K562 (cell line): ENCODE results near the gene BHLHE23. TPM values are rescaled to one million over a fixed set of nuclear protein-coding genes. Genes with fewer than 3 reads are reported as not detected.

Experiments used
- ATAC-seq: fragments of 200-7000 bp; cut with Tn5 transposase; 3 replicates; pipeline ENCODE4 v1.9.1; 2020; ENCODE audit warnings: moderate library complexity
- BruUV-seq: library from RNA; stranded (reverse); fragments of 400-500 nt; replicated peaks from 2 replicates; lab custom pipeline; 2021; lab: Mats Ljungman, UMichigan
- CTCF ChIA-PET: fragments of 300-600 bp; formaldehyde crosslinking; extraction: SDS; loops from one replicate; lab custom pipeline; 2021; ENCODE audit warnings: low intra/inter-chr PET ratio; lab: Yijun Ruan, JAX
- POLR2A ChIA-PET: fragments of 300-600, 350-650 bp; sonication (Branson Sonifier 250); formaldehyde crosslinking; extraction: SDS; loops from one replicate; lab custom pipeline; 2021; ENCODE audit warnings: antibody characterized with exemption, inconsistent platforms; lab: Yijun Ruan, JAX
- DNase-seq, 4 experiments: peaks; one replicate each; pipeline versions ENCODE4 v3.0.0 to v3.0.0-alpha.2; 2011 to 2018; ENCODE audit warnings: low spot score in 3 of 4, mixed read lengths in 3 of 4; ENCODE audit errors: extremely low read depth in 1 of 4
- FAIRE-seq: peaks from 2 replicates; lab custom pipeline; 2011; peaks lifted over from hg19 to GRCh38; lab: Jason Lieb, UNC
- H2AFZ ChIP-seq: 2 replicates; pipeline ENCODE4 v1.6.0; 2011; ENCODE audit warnings: low read depth, low read length, control low read depth, inconsistent platforms
- H3K27ac ChIP-seq: fragments of 200-600 bp; 3 replicates; pipeline ENCODE4 v1.8.0; 2011; ENCODE audit warnings: low read depth, mild to moderate bottlenecking, control low read depth, inconsistent platforms, low read length, moderate library complexity, mixed read lengths; ENCODE audit errors: extremely low read depth
- H3K27me3 ChIP-seq, 2 experiments: fragments of 300-600 bp in 1 of 2; 2 replicates in 1 of 2; 3 replicates in 1 of 2; pipeline versions ENCODE4 v1.6.0 to v1.8.0; 2011; ENCODE audit warnings: inconsistent platforms in 2 of 2, low read length in 2 of 2, mild to moderate bottlenecking in 1 of 2, mixed read lengths in 1 of 2, moderate library complexity in 1 of 2; ENCODE audit not compliant: control insufficient read depth in 2 of 2, insufficient read depth in 2 of 2
- H3K36me3 ChIP-seq: fragments of 300-600 bp; 3 replicates; pipeline ENCODE4 v1.8.0; 2011; ENCODE audit warnings: mild to moderate bottlenecking, low read length, inconsistent platforms; ENCODE audit not compliant: control insufficient read depth, insufficient read depth
- H3K4me1 ChIP-seq, 2 experiments: fragments of 200-600 bp in 1 of 2; replicated peaks in 1 of 2; 2 replicates in 1 of 2; 3 replicates in 1 of 2; pipeline versions ENCODE4 v1.5.1 to v1.8.0; 2011; ENCODE audit warnings: inconsistent platforms in 2 of 2, low read length in 2 of 2, mild to moderate bottlenecking in 1 of 2, mixed read lengths in 1 of 2, moderate library complexity in 1 of 2; ENCODE audit not compliant: control insufficient read depth in 2 of 2, insufficient read depth in 2 of 2
- H3K4me2 ChIP-seq: 2 replicates; pipeline ENCODE4 v1.6.1; 2011; ENCODE audit warnings: low read length, control low read depth, inconsistent platforms, mixed read lengths; ENCODE audit not compliant: insufficient read depth
- H3K4me3 ChIP-seq: fragments of 200-600 bp; sonication (generic), shearing (Covaris generic); 2 replicates; pipeline ENCODE4 v1.5.1; 2016; ENCODE audit warnings: control low read depth, inconsistent platforms
- H3K79me2 ChIP-seq: fragments of 200-600 bp; 3 replicates; pipeline ENCODE4 v1.8.0; 2011; ENCODE audit warnings: low read length, inconsistent platforms; ENCODE audit not compliant: control insufficient read depth, insufficient read depth
- H3K9ac ChIP-seq, 2 experiments: 2 replicates each; pipeline versions ENCODE4 v1.6.0 to v1.6.1; 2011; ENCODE audit warnings: low read depth in 2 of 2, low read length in 2 of 2, control low read depth in 1 of 2, inconsistent platforms in 1 of 2, mild to moderate bottlenecking in 1 of 2, mixed read lengths in 1 of 2; ENCODE audit not compliant: insufficient read depth in 1 of 2
- H3K9me1 ChIP-seq: one replicate; pipeline ENCODE4 v1.6.0; 2011; ENCODE audit warnings: inconsistent platforms, mild to moderate bottlenecking, low read length, moderate library complexity; ENCODE audit not compliant: control insufficient read depth, insufficient read depth
- H3K9me3 ChIP-seq: replicated peaks from 2 replicates; pipeline ENCODE4 v1.5.1; 2011; ENCODE audit warnings: low read depth, low read length, inconsistent platforms; ENCODE audit not compliant: control insufficient read depth, insufficient read depth
- H4K20me1 ChIP-seq: replicated peaks from 2 replicates; pipeline ENCODE4 v1.6.1; 2011; ENCODE audit warnings: low read length, inconsistent platforms, mixed read lengths; ENCODE audit not compliant: control insufficient read depth, insufficient read depth
- ADNP ChIP-seq: fragments of 200-800 bp; sonication (Bioruptor generic); IDR thresholded peaks from 2 replicates; pipeline ENCODE4 v1.6.1; 2016; ENCODE audit warnings: missing genetic modification characterization, missing compliant biosample characterization
- ATF3 ChIP-seq, 2 experiments: fragments of 450-650 bp in 1 of 2; sonication (generic) in 1 of 2; formaldehyde crosslinking in 1 of 2; IDR thresholded peaks in 1 of 2; conservative IDR thresholded peaks in 1 of 2; 2 replicates each; pipeline versions ENCODE4 v1.6.1 to v1.8.1; 2016 to 2023; ENCODE audit warnings: mild to moderate bottlenecking in 2 of 2, moderate library complexity in 2 of 2, inconsistent platforms in 1 of 2, missing genetic modification reagents in 1 of 2
- MAZ ChIP-seq, 2 experiments: fragments of 450-650 bp in 1 of 2; sonication (generic) in 1 of 2; formaldehyde crosslinking; IDR thresholded peaks in 1 of 2; conservative IDR thresholded peaks in 1 of 2; 2 replicates each; pipeline versions ENCODE4 v1.4.0 to v1.5.0; 2020; ENCODE audit warnings: mild to moderate bottlenecking in 1 of 2, missing genetic modification reagents in 1 of 2
- NEUROD1 ChIP-seq: fragments of 150-350 bp; IDR thresholded peaks from 2 replicates; pipeline ENCODE4 v1.6.1; 2014; ENCODE audit warnings: borderline replicate concordance, low read length, low read depth; ENCODE audit not compliant: partially characterized antibody
- NR2C1 ChIP-seq, 2 experiments: fragments of 450-650 bp; IDR thresholded peaks; 2 replicates each; pipeline ENCODE4 v1.6.1; 2017; ENCODE audit warnings: mild to moderate bottlenecking in 2 of 2, antibody characterized with exemption in 1 of 2, inconsistent platforms in 1 of 2, missing compliant biosample characterization in 1 of 2, missing genetic modification characterization in 1 of 2
- POLR2A ChIP-seq: fragments of 450-650 bp; conservative IDR thresholded peaks from 2 replicates; pipeline ENCODE4 v1.6.1; 2016
- PPARD ChIP-seq: fragments of 250-450 bp; sonication (Bioruptor Pico); IDR thresholded peaks from 2 replicates; pipeline ENCODE4 v1.8.0; 2022; ENCODE audit warnings: inconsistent platforms, mild to moderate bottlenecking, moderate library complexity
- PURB ChIP-seq: sonication (generic); formaldehyde crosslinking; IDR thresholded peaks from 2 replicates; pipeline ENCODE4 v1.9.0; 2021; ENCODE audit warnings: low read depth, mild to moderate bottlenecking, missing genetic modification reagents
- RBFOX2 ChIP-seq: fragments of 200-400 bp; formaldehyde crosslinking; IDR thresholded peaks from 2 replicates; pipeline ENCODE4 v1.6.1; 2017; ENCODE audit warnings: low read depth, mild to moderate bottlenecking, low read length, moderate library complexity
- ZBTB8A ChIP-seq: fragments of 450-650 bp; IDR thresholded peaks from 2 replicates; pipeline ENCODE4 v1.6.1; 2018; ENCODE audit warnings: mild to moderate bottlenecking, moderate library complexity; ENCODE audit not compliant: partially characterized antibody
- WGBS: fragments of 100-300 bp; shearing (Covaris generic); methylation state at CpG from one replicate; pipeline ENCODE4 v1.1.6; 2016; ENCODE audit warnings: low coverage, mixed read lengths; ENCODE audit not compliant: insufficient coverage; ENCODE audit errors: missing lambda C conversion rate; 5-methylcytosine and 5-hydroxymethylcytosine counted together
- in situ Hi-C: fragments of 300-500 bp; cut with MboI; formaldehyde crosslinking; loops from 4 replicates; pipeline ENCODE4 v1.15.0; 2018; ENCODE audit warnings: inconsistent platforms, mixed read lengths
- intact Hi-C: fragments of 100-400 bp; cut with micrococcal nuclease; formaldehyde crosslinking; loops from 2 replicates; pipeline ENCODE4 v1.14.2; 2022
- polyA plus RNA-seq, 8 experiments: library from polyadenylated mRNA; depleted of rRNA in 4 of 8; stranded (reverse) in 5 of 8; unstranded in 3 of 8; fragments of >200 nt; fragmentation: Nextera tagmentation in 2 of 8; fragmentation: Illumina TruSeq in 1 of 8; extraction: Ambion mirVana in 2 of 8; extraction: Trizol in 1 of 8; gene quantifications; 2 replicates each; pipeline versions ENCODE4 v1.2.1 to v1.2.3, GENCODE V29; 2011 to 2014; ENCODE audit warnings: inconsistent platforms in 1 of 8, missing spikeins in 1 of 8
- total RNA-seq, 7 experiments: library from RNA; depleted of rRNA in 6 of 7; stranded (reverse); fragments of >200 nt in 6 of 7; fragmentation: Illumina TruSeq in 2 of 7; extraction: Trizol in 2 of 7; gene quantifications; 2 replicates each; pipeline versions ENCODE4 v1.2.1 to v1.2.3, GENCODE V29; 2011 to 2021; ENCODE audit warnings: low replicate concordance in 1 of 7

The BHLHE23 gene
- total and polyA plus RNA-seq, 9 of the 15 experiments (the other 6 are each of a cell fraction or from before 2014, with no cell fraction given): not detected

- in situ Hi-C loops: no loop called here
Observed at GRCh38 chr20:62958388-62959100, 48.2 kb downstream of the BHLHE23 start.

More at GRCh38 chr20:62958388-62959100, 48.2 kb downstream of the BHLHE23 start:
- Histone ChIP-seq H3K9me1 (no peaks in the 10 kb centered on the region), H3K9me3 (no peaks in the 10 kb centered on the region), H3K9ac (no peak overlapping the region), H3K27ac (no peak overlapping the region), H2AFZ (no peak overlapping the region), H3K4me2 (no peak overlapping the region), H3K27me3 (peaks cover 45 to 80% of the 10 kb centered on the region in 2 experiments), H3K4me3 (no peak overlapping the region), H3K4me1 (peaks cover 2 to 62% of the 10 kb centered on the region in 2 experiments; a peak in 3 of 5 replicates), H3K36me3 (no peaks in the 10 kb centered on the region), H4K20me1 (peaks cover 17% of the 10 kb centered on the region), H3K79me2 (no peaks in the 10 kb centered on the region)
- intact Hi-C loops: no loop called here
- no peak for TF ChIP-seq NR2C1 (IDR thresholded peaks at IDR 0.05)
- TF ChIP-seq NR2C1 (tag; IDR thresholded peaks at IDR 0.05): no peak
- no peak for TF ChIP-seq PURB (CRISPR knock-in tag)
- no peak for TF ChIP-seq POLR2A
- TF ChIP-seq MAZ (CRISPR knock-in tag; conservative IDR thresholded peaks at IDR 0.05 in 1 of 2, IDR thresholded peaks at IDR 0.05 in 1 of 2): no peak
- TF ChIP-seq NEUROD1: no peak
- TF ChIP-seq PPARD (CRISPR knock-in tag): no peak
- no peak for TF ChIP-seq ZBTB8A
- no peak for TF ChIP-seq ATF3 (IDR thresholded peaks at IDR 0.05)
- no peak for TF ChIP-seq ATF3 (CRISPR knock-in tag; conservative IDR thresholded peaks at IDR 0.05)
- TF ChIP-seq ADNP (tag): no peak
- TF ChIP-seq RBFOX2: no peak
- WGBS: 3% methylated on average over 7 of the region's 10 CpGs
- BruUV-seq: no TSS peak
- CTCF ChIA-PET: no interaction called here
- POLR2A ChIA-PET: interaction anchor here (1.5 kb wide), 1 partner anchor 7 kb away, joined by 6 read pairs; no protein-coding TSS in a partner anchor
- ATAC-seq (no peak), DNase-seq (no peak), FAIRE-seq (no peak)
